NCI-H510A (cell line): ENCODE measurements around the gene USP50.
"Not testable (repeated sequence)": the region's sequence is repeated elsewhere in the genome, so short reads cannot be mapped to it uniquely, and the experiment has no call there.

Experiments
- DNase-seq: peaks from one replicate; lab custom pipeline; 2025; lab: John Stamatoyannopoulos, UW

USP50 gene

DNA sequence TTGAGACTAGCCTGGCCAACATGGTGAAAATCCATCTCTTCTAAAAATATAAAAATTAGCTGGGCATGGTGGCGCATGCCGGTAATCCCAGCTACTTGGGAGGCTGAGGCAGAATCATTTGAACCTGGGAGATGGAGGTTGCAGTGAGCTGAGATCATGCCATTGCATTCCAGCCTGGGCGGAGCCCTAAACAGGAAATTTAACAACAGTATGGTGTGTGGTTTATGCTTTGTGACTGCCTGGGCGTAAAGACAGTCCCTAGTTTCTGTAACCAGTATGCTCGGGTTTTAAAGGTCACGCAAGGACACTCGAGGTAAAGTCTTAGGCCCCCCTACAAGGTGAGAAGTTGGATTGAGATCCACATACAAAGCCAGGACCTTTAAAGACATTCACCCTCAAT, 43.3 kb downstream of the USP50 start:
- no peak for DNase-seq

DNA sequence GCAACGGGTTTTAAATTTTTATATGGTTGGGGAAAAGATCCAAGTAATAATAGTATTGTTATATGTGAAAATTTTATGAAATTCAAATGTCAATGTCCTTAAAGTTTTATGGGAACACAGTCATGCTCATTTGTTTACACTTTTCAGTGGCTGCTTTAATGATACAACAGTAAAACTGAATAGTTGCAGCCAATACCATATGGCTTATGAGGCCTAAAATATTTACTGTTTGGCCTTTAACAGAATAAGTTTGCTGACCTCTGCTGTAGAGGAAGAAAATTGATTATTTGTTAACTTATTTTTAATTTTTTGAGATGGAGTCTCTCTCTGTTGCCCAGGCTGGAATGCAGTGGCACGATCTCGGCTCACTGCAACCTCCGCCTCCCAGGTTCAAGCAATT, 44.7 kb downstream of the USP50 start:
- DNase-seq = no peak

DNA sequence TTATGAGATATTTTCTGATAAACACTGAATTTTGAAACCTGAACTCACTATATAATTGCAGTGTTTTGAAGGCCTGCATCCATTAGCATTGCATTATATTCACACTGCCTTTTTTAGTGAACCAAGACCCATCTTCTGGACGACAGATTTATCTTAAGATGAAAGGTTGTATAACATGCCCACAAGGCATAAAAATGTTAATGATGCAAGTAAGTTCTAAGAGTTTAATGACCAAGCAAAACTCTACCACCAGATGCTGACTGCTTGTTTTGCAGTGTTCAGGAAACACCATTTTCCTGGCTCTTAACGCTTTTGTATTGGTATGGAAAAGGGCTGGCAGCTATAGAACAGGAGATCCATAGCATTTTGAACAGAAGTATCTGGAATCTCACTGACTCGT, 46.1 kb downstream of the USP50 start:
- DNase-seq = no peak

DNA sequence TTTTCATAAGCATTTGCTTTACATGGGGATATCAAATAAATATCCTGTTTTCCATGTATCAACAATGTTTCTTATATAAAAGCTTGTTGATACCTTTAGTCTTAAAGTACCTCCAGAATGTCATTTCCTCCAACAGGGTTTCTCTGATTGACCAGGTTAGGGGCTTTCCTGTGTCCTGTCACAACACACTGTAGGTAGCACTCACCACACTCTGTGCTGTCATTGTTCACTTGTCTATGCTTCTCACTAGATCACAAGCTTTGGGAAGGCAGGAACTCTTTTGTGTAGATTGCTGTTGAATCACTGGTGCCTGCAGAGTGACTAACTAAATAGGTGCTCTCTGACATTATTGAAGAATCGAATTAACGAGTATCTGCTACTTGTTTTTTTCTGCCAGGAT, 49.8 kb downstream of the USP50 start:
- DNase-seq = no peak

DNA sequence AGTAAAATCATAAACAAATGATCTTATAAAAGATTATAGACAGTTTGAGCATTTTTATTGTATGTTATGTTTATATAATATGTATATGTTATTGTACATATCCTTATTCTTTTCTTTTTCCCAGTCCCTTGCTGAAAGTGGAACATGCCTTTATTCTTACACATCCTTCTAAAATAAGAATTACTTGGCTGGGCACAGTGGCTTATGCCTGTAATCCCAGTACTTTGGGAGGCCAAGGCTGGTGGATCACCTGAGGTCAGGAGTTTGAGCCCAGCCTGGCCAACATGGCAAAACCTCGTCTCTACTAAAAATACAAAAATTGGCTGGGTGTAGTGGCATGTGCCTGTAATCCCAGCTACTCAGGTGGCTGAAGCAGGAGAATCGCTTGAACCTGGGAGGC, 51.9 kb downstream of the USP50 start:
- DNase-seq = not testable (repeated sequence)

DNA sequence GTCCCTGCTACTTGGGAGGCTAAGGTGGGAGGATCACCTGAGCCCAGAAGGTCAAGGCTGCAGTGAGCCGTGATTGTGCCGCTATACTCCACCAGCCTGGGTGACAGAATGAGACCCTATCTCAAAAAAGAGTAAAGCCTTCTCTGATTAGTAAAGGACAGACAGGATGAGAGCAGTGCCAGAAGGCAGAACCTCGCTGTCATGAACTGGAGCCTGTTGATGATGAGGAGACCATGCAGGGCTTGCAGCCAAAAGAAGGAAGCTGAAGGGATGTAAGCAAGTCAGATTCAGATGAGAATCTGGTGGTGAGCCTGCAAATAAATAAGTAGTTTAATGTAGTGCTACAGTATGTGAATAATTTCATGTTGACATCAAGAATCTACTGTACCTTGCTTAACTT, 52.8 kb downstream of the USP50 start:
- no peak for DNase-seq

DNA sequence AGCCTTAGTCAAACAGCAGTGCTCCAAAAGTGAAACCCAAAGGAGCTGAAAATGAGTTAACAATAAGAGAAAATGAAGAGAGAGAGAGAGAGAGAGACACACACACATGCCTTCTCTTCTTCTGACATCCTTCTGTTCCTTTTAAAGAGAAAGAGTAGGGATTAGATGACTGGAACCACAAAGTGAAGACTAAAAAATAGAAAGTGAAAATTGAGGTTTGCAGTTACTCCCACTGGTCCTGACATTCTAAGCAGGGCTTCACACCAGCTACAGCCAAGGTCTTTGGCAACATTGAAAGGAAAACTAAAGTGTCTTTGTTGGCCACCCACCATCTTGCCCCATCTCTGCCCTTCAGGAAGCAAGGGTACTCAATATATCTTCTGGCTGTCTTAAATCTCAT, 59.2 kb downstream of the USP50 start:
- no peak for DNase-seq

DNA sequence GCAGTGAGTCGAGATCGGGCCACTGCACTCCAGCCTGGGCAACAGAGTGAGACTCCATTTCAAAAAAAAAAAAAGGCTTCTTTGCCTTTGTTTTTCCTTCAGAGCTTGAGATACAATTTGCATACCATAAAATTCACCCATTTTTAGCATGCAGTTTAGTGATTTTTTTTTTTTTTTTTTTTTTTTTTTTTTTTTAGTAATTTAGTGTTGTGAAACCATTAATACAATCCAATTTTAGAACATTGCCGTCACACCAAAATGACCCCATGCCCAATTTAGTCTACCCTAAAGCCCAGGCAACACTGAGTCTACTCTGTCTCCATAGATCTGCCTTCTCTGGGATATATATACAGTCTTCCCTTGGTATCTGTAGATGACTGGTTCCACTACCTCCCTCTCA, 61.1 kb downstream of the USP50 start:
- DNase-seq = no peak

DNA sequence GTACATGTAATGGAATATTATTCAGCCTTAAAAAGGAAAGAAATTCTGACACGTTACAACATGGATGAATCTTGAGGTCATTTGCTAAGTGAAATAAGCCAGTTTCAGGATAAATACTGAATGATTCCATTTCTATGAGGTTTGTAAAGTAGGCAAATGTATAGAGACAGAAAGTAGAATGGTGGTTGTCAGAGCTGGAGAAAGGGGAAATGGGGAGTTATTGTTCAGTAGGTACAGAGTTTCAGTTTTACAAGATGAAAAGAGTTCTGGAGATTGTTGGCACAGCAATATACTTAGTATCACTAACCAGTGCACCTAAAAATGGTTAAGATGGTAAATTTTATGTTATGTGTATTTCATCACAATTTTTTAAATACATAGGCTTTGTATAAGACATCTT, 61.7 kb downstream of the USP50 start:
- DNase-seq = no peak

GRCh38 chr15:50476143-50476542, 70.3 kb downstream of the USP50 start:
- DNase-seq = no peak

DNA sequence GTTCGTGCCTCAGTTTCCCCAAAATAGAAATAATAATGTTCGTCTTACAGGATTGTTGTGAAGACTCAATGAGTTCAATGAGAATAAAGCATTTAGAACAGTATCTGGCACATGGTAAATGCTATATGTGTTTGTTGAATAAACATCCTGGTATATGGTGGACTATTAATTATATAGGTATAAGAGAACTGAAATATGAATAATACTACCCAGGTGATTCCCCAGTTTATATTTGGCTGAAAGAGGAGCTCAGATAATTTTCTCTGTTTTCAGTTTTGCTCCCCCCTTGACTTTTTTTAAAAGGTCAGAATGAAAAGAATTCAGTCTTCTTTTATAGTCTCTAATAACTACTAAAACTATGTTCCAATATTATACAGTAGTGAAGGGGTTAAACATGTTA, 75.4 kb downstream of the USP50 start:
- DNase-seq = no peak

DNA sequence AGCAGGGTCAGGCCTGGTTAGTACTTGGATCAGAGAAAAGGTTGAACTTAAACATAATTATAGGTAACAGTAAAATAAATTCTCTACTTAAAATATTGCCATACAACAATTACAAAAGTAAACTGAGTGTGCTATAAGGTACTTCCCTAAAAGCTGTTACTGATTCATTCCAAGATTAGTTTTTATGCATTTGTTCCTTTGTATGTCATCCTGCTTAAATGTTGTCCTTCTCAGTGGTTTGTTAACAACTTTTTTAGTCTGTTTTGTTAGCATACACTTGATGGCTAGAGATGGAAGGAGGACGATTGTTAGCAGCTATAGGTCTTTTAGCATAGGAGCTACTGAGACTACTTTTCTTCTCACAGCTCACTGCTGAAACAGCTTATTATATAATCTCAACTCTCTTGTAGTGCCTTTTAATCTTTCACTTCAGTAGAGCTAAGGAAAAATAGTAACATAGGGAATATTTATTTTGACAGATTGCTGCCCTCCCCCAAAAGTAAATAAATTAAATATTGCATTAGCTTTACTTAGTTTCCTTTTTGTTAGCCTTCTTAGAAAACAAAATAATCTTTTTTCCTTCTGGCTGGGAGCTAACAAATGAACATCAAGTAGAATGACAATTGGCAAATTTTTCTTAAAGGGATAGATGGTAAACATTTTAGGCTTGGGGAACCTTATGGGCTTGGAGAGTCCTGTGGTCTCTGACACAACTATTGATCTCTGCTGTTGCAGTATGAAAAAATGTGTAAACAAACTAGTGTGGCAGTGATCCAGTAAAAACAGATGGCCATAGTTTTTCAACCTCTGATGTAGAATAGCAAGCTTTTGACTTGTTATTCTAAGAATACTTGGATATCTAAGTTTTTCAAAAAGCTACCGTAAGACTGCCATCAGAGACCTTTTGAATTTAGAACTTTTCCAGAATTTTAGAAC, 82.8 kb downstream of the USP50 start:
- no peak for DNase-seq

GRCh38 chr15:50458348-50459112, 87.9 kb downstream of the USP50 start:
- DNase-seq = no peak

GRCh38 chr15:50452927-50453326, 93.5 kb downstream of the USP50 start:
- no peak for DNase-seq
